Endodermal cell (in vitro differentiated cells): ENCODE measurements around the gene CHCHD3. TPM values are rescaled to one million over a fixed set of nuclear protein-coding genes. Genes with fewer than 3 reads are reported as not detected.

Experiments
- DNase-seq: peaks from one replicate; pipeline ENCODE4 v3.0.0-alpha.2; 2017
- H3K27ac ChIP-seq: 2 replicates; pipeline ENCODE4 v1.5.1; 2013; ENCODE audit warnings: mild to moderate bottlenecking, low read depth, low read length, moderate library complexity
- H3K27me3 ChIP-seq: 2 replicates; pipeline ENCODE4 v1.6.1; 2013; ENCODE audit warnings: mild to moderate bottlenecking, low read length, moderate library complexity; ENCODE audit not compliant: insufficient read depth, control insufficient read depth, poor library complexity, severe bottlenecking
- H3K36me3 ChIP-seq: 2 replicates; pipeline ENCODE4 v1.7.0; 2013; ENCODE audit warnings: mild to moderate bottlenecking, low read length, moderate library complexity; ENCODE audit not compliant: control insufficient read depth, insufficient read depth
- H3K4me1 ChIP-seq: one replicate; pipeline ENCODE4 v1.7.0; 2013; ENCODE audit warnings: low read length; ENCODE audit not compliant: control insufficient read depth, insufficient read depth
- H3K4me3 ChIP-seq: 2 replicates; pipeline ENCODE4 v1.5.1; 2013; ENCODE audit warnings: mild to moderate bottlenecking, low read length, moderate library complexity
- H3K9ac ChIP-seq: 2 replicates; pipeline ENCODE4 v1.6.1; 2013; ENCODE audit warnings: mild to moderate bottlenecking, low read length, moderate library complexity; ENCODE audit not compliant: poor library complexity, severe bottlenecking; ENCODE audit errors: extremely low read depth
- H3K9me3 ChIP-seq: 2 replicates; pipeline ENCODE4 v1.6.1; 2013; ENCODE audit warnings: mild to moderate bottlenecking, low read length, moderate library complexity; ENCODE audit not compliant: control insufficient read depth
- H3K27ac Mint-ChIP-seq: 2 replicates; pipeline ENCODE4 v1.8.0; 2020; ENCODE audit warnings: mixed read lengths
- H3K27me3 Mint-ChIP-seq: 2 replicates; pipeline ENCODE4 v1.8.0; 2021; ENCODE audit warnings: mild to moderate bottlenecking, mixed read lengths; ENCODE audit not compliant: insufficient read depth
- H3K36me3 Mint-ChIP-seq: 2 replicates; pipeline ENCODE4 v1.8.0; 2020; ENCODE audit warnings: low read depth, mixed read lengths
- H3K4me1 Mint-ChIP-seq: 2 replicates; pipeline ENCODE4 v1.8.0; 2020; ENCODE audit warnings: mixed read lengths
- H3K4me3 Mint-ChIP-seq: 2 replicates; pipeline ENCODE4 v1.8.0; 2020; ENCODE audit warnings: mild to moderate bottlenecking, moderate library complexity, mixed read lengths
- H3K9me3 Mint-ChIP-seq: 2 replicates; pipeline ENCODE4 v1.8.0; 2020; ENCODE audit warnings: mild to moderate bottlenecking, mixed read lengths
- WGBS, 2 experiments: methylation state at CpG; one replicate each; pipeline versions ENCODE4 v1.1.5 to v1.1.7; 2013; ENCODE audit warnings: missing lambda C conversion rate in 2 of 2, mixed read lengths in 1 of 2; ENCODE audit not compliant: insufficient coverage in 1 of 2, insufficient read length in 1 of 2; 5-methylcytosine and 5-hydroxymethylcytosine counted together
- total RNA-seq, 2 donors: library from RNA; stranded (reverse); fragmentation: NEBNext Ultra II Directional in 1 of 2; extraction: Animal tissue kit (Norgen Biotek cat#: 25700) in 1 of 2; gene quantifications; 2 replicates in 1 of 2; 3 replicates in 1 of 2; pipeline ENCODE4 v1.2.1, GENCODE V29; 2021
- TF ChIP-seq, protein P1 (sequence below): fragments of 200-600 bp; sonication (generic); conservative IDR thresholded peaks from 2 replicates; pipeline ENCODE4 v1.5.0; 2021; ENCODE audit warnings: antibody characterized with exemption, mild to moderate bottlenecking

CHCHD3 gene
- total RNA-seq, 2 donors from 2014 or later, result 70.4 to 75.2 TPM

- Mint-ChIP-seq H3K4me1 (peaks cover 5% of the 10 kb centered on the region), H3K36me3 (no peaks in the 10 kb centered on the region), H3K4me3 (no peak overlapping the region), H3K27me3 (peaks cover 26% of the 10 kb centered on the region), H3K27ac (no peak overlapping the region), H3K9me3 (peaks cover 21% of the 10 kb centered on the region)
- TF ChIP-seq, protein P1, sequence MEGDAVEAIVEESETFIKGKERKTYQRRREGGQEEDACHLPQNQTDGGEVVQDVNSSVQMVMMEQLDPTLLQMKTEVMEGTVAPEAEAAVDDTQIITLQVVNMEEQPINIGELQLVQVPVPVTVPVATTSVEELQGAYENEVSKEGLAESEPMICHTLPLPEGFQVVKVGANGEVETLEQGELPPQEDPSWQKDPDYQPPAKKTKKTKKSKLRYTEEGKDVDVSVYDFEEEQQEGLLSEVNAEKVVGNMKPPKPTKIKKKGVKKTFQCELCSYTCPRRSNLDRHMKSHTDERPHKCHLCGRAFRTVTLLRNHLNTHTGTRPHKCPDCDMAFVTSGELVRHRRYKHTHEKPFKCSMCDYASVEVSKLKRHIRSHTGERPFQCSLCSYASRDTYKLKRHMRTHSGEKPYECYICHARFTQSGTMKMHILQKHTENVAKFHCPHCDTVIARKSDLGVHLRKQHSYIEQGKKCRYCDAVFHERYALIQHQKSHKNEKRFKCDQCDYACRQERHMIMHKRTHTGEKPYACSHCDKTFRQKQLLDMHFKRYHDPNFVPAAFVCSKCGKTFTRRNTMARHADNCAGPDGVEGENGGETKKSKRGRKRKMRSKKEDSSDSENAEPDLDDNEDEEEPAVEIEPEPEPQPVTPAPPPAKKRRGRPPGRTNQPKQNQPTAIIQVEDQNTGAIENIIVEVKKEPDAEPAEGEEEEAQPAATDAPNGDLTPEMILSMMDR, result no peak
- H3K27ac ChIP-seq, result no peak overlapping the region
- WGBS, 2 experiments, result 92 to 100% methylated on average over 2 to 4 of the region's 4 CpGs
- H3K27me3 ChIP-seq, result no peaks in the 10 kb centered on the region
- no peaks in the 10 kb centered on the region for H3K36me3 ChIP-seq
- H3K9me3 ChIP-seq, result peaks cover 29% of the 10 kb centered on the region
- DNase-seq, result no peak
- H3K9ac ChIP-seq, result no peak overlapping the region
- no peak overlapping the region for H3K4me3 ChIP-seq
- H3K4me1 ChIP-seq, result no peaks in the 10 kb centered on the region
These were observed 28.4 kb upstream of the CHCHD3 start for GRCh38 chr7:133110312-133110711.

GRCh38 chr7:133109816-133110215 is 27.9 kb upstream of the CHCHD3 start:
- H3K36me3 Mint-ChIP-seq, result no peaks in the 10 kb centered on the region

DNA sequence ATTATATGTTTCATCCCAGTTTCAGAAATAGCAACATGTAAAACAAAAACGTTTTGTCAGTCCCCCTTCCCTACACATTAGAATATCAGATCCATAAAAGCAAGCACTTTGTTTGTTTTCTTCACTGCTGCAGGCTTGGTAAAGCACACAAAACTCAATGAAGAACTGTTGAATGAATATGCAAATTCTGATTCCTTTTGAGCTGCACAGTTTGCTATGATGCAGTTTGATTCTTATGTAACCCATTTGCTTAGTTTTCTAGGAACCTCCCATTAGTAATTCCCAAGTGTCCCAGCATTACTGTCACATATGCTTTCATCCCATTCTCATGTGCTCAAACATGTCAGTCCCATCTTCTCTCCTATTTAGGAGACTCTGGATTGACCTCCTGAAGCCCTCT is 26.1 kb upstream of the CHCHD3 start:
- Mint-ChIP-seq H3K36me3 (no peaks in the 10 kb centered on the region), H3K27ac (no peak overlapping the region), H3K4me1 (no peaks in the 10 kb centered on the region), H3K9me3 (peaks cover 21% of the 10 kb centered on the region), H3K27me3 (peaks cover 8% of the 10 kb centered on the region), H3K4me3 (no peak overlapping the region)
- Histone ChIP-seq H3K4me3 (no peak overlapping the region), H3K9me3 (peaks cover 29% of the 10 kb centered on the region), H3K27me3 (no peaks in the 10 kb centered on the region), H3K9ac (no peak overlapping the region), H3K36me3 (no peaks in the 10 kb centered on the region), H3K4me1 (no peaks in the 10 kb centered on the region), H3K27ac (no peak overlapping the region)
- TF ChIP-seq, protein P1, result no peak
- WGBS, 2 experiments, result 45 to 59% methylated on average over 1 of the region's 1 CpG
- no peak for DNase-seq

More at GRCh38 chr7:133109816-133110215, 27.9 kb upstream of the CHCHD3 start:
- Mint-ChIP-seq H3K27me3 (peaks cover 21% of the 10 kb centered on the region), H3K27ac (no peak overlapping the region), H3K9me3 (peaks cover 21% of the 10 kb centered on the region), H3K4me3 (no peak overlapping the region), H3K4me1 (peaks cover 4% of the 10 kb centered on the region)
- TF ChIP-seq, protein P1, result no peak
- Histone ChIP-seq H3K27ac (no peak overlapping the region), H3K4me1 (no peaks in the 10 kb centered on the region), H3K36me3 (no peaks in the 10 kb centered on the region), H3K9me3 (peaks cover 29% of the 10 kb centered on the region), H3K4me3 (no peak overlapping the region), H3K27me3 (no peaks in the 10 kb centered on the region), H3K9ac (no peak overlapping the region)
- DNase-seq, result no peak
